Activated effector memory CD4-positive, alpha-beta T cell treated with Interleukin-2 at 50 U/mL for 16 hours (primary cell): ENCODE data around the gene ZC3H4.

Experiments
- DNase-seq: peaks from one replicate; pipeline ENCODE4 v3.0.0-alpha.2; 2020

ZC3H4 gene

DNA sequence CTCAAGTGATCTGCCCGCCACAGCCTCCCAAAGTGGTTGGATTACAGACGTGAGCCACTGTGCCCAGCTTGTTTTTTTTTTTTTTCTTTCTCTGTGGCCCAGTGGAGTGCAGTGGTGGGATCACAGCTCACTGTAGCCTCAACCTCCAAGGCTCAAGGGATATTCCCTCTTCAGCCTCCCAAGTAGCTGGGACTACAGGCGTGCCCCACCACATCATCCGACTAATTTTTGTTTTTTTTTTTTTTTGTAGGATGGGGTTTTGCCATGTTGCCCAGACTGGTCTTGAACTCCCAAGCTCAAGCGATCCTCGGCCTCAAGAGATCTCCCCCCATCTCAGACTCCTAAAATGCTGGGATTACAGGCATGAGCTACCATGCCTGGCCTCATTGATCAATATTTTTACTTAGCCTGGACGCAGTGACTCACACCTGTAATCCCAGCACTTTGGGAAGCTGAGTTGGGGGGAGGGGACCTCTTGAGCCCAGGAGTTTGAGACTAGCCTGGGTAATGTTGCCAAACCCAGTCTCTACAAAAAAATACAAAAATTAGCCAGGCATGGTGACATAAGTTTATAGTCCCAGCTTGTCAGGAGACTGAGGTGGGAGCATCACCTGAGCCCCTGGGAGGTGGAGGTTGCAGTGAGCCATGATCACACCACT is 18.7 kb upstream of the ZC3H4 start:
- no peak for DNase-seq

DNA sequence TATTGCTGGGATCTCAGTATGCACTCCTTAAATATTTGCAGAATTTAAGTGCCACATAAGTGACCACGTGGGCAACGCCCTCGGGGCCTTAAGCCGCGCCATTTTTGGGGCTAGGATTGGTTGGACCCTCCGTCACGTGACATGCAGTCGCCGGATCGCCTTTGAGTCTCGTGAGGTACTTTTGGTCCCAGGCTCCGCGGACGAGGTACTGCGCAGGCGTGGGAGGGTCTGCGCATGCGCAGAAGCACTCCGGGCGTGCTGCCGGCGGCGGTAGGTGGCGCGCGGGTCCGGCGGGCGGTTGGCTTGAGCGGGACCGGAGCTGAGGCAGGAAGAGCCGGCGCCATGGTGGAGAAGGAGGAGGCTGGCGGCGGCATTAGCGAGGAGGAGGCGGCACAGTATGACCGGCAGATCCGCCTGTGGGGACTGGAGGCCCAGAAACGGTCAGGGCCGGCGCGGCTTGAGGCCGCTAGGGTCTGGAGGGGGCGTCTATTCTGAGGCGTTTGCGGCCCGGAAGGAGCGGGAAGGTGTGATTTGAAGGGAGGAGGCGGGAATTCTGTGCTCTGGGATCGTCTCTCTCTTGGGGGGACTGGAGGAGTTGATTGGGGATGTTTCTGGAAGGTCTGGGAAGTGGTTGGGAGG is 17.1 kb upstream of the ZC3H4 start, which contains the start of gene SAE1:
Gene SAE1, plus strand, starts transcription at position 247 of the 639 bp plus-strand sequence. Its CDS starts 96 bp downstream, at position 343.
- DNase-seq, result peak; percentile 96

DNA sequence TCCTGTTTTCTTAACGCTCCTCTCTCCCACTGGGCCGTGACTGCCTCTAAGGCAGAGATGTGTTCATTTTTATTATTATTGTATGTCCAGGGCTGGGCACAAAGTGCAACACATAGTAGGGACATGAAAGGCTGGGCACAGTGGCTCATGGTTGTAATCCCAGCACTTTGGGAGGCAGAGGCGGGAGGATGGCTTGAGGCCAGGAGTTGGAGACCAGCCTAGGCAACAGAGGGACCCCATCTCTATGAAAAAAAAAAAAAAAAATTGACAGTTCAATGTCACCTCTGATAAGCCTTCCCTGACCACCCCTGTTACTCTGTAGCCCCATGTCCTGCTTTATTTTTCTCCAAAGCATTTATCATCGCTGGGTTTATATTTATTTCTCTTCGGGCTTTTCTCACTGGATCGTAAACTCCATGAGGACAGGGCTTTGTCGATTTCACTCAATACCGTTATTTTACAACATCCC is 16.6 kb upstream of the ZC3H4 start:
- no peak for DNase-seq

DNA sequence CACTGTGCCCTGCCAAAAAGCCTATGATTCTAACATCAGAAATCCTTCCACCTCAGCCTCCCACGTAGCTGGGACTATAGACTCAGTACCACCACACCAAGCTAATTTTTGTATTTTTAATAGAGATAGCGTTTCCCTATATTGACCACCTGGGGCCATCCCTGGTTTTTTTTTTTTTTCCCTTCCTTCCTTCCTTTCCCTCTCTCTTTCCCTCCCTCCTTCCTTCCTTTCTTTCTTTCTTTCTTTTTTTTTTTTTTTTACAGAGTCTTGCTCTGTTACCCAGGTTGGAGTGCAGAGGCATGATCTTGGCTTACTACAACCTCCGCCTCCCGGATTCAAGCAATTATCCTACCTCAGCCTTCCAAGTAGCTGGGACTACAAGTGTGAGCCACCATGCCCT is 16.0 kb upstream of the ZC3H4 start:
- DNase-seq, result no peak

DNA sequence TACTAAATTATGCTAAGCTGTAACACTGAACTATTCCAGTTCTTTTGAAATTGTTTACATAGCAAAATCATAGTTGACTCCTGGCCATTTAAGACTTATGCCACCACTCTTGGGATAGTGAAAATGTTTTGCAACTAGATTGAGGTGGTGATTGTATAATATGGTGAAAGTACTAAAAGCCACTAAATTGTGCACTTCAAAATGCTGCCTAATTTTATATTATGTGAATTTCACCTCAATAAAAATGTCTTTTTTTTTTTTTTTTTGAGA is 12.0 kb upstream of the ZC3H4 start:
- DNase-seq, result no peak

DNA sequence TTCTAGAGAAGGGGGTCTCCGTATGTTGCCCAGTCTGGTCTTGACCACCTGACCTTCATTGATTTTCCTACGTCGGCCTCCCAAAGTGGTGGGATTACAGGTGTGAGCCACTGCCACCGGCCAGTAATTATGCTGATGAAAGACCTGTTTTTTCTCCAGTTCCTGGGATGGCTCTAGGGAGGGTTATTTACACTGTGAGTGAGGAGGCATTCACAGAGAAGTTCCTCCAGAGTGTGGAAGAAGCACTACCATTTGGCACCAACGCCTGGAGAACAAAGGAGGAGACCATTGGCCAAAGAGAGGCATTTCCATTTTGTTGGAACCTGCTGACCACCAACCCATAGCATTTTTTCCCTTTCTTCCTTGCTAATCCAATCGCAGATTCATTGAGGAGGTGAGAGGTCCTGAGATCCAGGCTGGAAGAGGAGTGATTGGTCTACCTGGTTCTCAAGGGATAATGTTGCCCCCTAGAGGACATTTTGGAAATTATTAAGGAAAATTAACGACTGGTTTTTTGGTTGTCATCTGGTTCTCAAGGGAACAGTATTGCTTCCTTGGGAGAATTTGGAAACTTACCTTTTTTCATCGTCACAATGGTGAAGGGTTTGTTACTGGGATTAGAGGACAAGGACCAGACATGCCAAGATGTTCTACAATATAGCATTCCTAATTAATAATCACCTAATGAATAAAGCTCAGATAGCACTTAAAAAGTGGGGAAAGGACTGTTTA is 11.5 kb upstream of the ZC3H4 start:
- no peak for DNase-seq

DNA sequence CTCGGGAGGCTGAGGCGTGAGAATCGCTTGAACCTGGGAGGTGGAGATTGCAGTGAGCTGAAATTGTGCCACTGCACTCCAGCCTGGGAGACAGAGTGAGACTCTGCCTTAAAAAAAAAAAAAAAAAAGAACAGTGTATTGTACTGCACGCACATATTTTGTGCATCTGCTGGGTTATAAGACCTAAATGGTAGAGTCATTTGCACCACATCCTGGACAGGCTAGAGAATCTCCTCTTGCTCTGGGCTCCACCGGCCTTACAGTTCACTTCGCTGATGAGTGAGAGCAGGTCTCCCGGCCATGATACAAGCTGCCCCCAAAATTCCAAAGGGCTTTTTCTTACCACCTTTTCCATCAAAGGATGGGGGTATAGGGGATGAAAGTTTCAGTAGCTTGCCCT is 9.8 kb upstream of the ZC3H4 start:
- no peak for DNase-seq

DNA sequence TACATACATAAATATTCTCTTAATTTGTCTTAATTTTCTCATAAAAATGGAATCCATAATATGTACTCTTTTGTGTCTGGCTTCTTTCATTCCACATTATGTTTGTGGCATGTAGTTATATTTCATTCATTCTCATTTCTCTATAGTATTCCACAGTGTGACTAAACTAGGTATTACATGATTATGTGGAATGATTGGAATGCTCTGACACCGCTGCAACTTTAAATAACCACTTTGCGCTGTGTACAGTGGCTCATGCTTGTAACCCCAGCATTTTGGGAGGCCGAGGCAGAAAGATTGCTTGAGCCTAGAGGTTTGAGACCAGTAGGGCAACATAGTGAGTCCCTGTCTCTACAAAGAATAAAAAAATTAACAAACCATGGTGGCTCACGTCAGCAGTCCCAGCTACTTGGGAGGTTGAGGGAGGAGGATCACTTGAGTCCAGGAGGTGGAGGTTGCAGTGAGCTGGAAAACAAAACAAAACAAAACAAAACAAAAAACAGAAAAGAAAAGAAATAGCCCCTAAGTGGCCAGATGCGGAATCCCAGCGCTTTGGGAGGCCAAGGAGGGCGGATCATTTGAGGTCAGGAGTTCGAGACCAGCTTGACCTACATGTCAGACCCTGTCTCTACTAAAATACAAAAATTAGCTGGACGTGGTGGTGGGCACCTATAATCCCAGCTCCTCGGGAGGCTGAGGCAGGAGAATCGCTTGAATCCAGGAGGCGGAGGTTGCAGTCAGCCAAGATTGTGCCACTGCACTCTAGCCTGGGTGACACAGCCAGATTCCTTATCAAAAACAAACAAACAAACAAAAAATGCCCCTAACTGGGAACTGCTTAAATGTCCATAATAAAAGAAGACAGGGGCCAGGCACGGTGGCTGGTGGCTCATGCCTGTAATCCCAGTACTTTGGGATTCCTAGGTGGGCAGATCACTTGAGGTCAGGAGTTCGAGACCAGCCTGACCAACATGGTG is 9.1 kb upstream of the ZC3H4 start:
- no peak for DNase-seq

DNA sequence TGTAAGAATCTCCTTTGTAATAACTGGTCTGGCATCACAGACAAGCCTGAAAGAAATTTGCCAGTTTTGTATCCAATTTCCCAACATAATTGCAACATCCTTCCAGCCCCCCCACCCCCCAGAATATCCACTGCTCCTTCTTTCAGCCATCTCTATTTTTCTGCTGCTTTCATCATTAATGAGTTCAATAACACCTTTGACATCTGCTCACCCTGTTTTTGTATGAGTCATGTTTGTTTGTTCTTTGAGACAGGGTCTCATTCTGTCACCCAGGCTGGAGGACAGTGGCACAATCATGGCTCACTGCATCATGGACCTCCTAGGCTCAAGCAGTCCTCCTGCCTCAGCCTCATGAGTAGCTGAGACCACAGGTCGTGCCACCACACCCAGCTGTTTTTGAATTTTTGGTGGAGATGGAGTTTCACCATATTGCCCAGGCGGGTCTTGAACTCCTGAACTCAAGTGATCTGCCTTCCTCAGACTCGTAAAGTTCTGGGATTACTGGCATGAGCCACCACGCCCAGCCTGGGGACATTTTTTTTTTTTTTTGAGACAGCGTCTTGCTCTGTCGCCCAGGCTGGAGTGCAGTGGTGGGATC is 7.0 kb upstream of the ZC3H4 start:
- no peak for DNase-seq

DNA sequence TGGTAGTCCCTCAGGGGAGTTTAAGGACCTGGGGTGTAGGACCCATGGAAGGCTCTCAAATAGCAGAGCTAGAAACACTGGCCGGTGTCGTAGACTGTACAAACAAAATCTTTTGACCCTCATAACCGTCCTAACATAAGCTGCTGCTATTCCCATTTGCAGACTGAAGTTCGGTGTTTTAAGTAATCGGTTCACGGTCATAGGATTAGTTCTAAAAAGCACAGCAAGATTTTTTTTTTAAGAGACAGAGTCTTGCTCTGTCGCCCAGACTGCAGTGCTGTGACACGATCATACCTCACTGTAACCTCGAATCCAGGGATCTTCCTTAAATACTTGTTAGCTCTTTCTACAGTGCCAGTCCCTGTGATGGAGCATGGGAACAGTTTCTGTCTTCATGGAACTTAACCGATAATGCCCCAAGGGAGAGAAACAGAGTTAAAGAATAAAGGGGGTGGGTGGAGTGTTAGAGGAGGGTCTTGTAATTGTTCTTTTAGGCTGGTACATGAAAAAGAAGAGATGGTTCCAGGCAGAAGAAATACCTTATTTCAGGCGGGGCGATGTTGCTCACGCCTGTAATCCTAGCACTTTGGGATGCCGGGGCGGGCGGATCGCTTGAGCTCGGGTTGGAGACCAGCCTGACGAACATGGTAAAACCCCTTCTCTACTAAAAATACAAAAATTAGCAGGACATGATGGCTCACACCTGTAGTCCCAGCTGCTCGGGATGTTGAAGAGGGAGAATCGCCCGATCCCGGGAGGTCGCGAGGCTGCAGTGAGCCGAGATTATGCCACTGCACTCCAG is 475 bp upstream of the ZC3H4 start:
- no peak for DNase-seq

DNA sequence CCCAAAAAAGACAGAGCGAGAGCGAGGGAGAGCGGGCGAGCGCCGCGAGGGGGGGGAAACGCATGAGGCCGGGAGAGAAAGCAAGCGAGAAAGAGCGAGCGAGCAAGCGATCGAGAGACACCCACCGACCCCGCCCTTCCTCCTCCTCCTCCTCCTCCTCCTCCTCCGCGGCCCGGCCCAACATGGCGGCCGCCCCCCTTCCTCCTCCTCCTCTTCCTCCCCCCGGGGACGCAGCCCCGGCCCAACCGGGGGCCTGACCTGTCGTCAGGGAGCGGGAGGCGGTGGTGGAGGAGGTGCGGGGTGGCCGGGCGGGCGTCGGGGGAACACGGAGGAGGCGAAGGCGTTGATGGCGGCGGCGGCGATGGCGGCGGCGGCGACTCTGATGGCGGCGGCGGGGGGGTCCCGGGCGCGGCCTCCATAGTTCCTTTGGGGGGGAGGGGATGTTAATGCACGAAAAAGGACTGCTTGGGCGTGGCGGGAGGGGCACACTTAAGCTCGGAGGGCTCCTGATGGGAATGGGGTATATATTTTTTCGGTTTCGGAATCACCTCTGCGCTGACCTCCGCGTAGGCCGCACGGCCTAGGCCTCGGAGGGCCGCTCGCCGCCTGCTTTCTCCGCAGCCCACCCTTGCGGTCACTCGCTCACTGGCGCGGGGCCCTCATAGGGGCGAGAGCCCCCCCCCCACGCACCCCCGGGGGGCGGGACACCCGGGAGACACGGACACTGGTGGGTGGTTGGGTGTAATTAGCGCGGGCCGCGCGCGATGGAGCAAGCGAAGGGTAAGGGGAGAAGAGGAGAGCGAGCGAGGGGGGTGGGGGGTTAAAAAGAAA is 1.2 kb downstream of the ZC3H4 start:
- peak; percentile 85 for DNase-seq

DNA sequence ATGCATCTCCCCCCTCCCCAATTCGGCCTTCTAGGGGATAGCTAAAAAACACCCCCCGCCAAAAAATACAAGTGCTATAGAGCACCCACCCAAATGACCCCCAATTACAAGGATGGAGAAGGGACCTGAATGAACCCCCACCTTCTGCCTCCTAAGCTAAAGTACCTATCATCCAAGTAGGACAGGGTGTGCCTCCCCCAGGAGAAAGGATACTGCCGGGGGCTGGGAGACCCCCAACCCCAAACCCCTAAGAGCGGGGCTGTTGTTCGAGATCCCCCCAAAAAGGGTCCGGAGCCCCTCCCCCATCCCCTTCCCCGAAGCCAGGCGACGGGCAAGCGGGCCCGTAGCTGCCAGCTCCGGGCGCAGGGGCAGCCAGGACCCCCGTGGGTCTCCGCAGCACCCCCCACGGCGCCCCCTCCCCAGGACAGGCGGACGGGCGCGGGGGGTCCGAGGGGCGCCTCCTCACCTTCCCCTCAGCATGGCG is 1.9 kb downstream of the ZC3H4 start:
- DNase-seq, result peak; percentile 33

DNA sequence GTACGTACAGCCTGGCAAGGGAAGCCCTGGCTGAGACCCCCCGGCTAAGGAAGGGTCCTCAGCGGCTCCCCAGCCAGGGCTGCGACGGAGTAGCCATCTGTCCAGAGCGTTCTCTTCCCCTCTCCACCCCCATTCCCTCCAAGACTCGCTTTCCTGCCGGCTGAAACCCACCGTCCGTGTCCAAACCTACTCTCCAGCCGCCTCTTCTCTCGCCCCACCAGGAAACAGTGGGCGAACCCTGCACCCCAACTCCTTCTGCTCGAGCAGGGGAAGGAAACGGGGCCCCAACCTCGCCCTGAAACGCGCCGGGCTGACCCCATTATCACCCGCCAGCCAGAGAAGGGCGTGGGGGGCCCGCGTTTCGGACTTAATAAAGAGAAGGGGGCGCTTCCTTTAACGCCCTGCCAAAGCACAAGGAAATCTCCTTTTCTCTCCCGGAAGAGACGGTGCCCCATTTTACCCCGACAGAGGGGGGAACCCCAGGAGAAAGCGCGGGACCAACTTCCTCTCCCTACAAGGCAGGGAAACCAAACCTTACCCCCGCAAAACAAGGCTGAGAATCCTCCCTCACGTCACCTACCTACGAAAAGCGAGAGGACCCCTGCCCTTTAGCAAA is 2.5 kb downstream of the ZC3H4 start:
- peak; percentile 41 for DNase-seq

DNA sequence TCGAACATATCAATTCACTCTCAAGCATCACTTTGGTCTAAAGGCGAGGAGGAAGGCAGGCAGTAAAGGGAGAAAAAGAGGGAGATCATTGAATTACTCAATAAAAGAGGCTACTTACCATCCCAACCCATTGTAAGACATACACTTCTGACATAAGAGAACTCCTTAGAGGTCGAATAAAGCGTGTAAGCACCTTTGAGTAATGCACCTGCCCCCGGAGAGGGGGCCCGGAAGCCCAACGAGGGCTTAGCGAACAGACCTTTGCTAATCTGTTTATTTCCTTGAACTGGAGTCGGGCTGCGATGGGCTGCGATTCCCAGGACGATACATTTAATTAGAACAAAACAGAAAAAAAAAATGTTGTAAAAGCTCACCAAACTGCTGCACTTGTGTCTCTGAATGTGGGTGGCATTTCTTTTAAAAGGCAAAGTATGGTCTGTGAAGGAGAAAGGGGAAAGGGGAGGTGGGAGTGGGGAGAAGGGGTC is 3.0 kb downstream of the ZC3H4 start:
- DNase-seq, result peak; percentile 51

DNA sequence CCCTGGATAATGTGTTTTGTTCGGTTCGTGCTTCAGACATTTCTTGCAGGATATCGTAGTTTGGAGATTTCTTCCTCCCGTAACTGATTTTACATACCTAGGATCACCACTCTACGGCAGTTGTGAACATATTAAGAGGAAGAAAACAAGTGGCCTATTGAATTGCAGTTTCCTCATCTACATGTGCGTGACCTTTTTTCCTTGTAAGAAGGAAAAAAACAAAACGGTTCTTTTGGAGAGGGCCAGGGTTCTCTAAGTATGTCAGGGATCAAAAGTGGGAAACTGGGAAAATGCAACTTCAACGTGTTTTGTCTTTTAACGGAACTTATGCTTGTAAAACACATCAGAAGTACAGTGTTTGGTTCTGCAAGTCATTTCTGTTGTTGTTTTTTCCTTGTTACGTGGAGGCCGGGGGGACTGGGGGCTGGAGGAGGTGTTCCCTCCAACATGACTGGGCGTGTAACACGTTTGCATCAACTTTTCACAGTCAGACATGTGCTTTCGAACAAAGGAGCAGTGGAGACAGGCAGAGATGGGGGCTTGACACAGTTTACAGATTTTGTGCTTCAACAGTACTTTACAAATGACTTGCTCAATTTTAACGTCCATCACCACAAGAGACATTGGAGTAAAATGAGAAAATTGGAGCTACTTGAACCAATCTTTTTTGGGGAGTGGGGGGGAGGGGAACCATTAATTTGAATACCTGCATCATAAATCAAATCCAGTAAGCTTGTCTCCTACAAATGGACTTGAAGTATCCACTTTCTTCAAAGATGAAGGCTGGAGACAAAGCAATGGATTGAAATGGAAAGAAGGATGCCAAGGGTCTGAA is 3.8 kb downstream of the ZC3H4 start:
- DNase-seq, result no peak

DNA sequence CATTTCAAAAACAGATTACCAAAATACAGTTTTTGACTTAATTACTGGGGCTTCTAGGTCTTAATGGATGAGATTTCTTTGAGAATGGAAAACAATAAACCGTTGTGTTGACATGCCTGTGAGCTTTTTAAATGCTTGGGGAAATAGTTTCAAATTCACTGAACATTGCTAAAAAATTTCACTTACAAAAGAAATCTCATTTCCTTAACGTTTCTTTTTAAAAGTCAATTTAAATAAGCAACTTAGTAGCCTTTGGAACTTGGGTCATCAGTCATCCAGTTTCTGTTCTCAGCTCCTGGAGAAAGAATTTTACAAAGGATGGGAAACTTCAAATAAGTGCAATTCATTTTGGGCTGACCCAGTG is 4.4 kb downstream of the ZC3H4 start:
- no peak for DNase-seq

DNA sequence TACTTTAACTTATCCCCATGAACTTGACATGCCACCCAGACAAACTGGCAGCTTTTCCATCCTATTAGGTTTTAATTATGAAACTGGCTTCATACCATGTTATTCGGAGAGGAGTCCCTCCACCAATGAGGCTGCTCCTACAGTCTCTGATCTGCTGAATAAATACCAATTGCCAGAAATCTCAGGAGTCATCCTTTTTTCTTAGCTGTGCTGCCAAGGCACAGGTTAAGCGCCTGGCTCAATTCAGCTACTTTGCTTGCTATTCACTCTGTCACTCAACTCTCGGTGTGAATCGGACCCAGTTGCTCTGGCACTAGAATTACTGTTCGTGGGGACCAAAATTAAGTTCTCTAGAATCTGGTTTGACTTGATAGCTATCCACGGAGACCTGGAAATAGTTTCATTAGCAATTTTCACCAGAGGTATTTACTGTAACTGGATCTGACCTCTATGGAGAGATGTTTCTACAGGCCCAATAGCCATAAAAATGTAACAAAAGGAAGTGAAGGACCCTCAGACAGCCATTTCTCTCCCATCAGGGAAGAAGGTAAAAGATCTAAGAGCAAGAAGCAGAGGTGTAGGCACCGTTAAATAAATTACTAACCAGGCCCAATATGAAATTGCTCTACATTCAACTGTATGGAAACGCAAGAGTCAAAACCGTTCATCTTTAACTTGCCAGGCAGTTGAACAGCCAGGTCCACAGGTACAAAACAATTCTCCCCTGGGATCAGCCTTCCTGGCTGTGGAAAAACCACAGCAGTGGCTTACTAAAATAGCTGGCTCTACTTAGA is 5.4 kb downstream of the ZC3H4 start:
- no peak for DNase-seq
